HUES48 (cell line): ENCODE measurements around the gene CCDC124.

Experiments used
- H3K27ac ChIP-seq: one replicate; pipeline ENCODE4 v1.7.0; 2013; ENCODE audit warnings: low read depth, low read length, inconsistent platforms
- H3K27me3 ChIP-seq: 2 replicates; pipeline ENCODE4 v1.6.1; 2013; ENCODE audit warnings: mild to moderate bottlenecking, low read length; ENCODE audit not compliant: control insufficient read depth, insufficient read depth
- H3K36me3 ChIP-seq: 2 replicates; pipeline ENCODE4 v1.6.1; 2013; ENCODE audit warnings: low read length; ENCODE audit not compliant: control insufficient read depth, insufficient read depth
- H3K4me1 ChIP-seq: 2 replicates; pipeline ENCODE4 v1.6.1; 2013; ENCODE audit warnings: mild to moderate bottlenecking, low read length; ENCODE audit not compliant: control insufficient read depth, insufficient read depth
- H3K4me3 ChIP-seq: 2 replicates; pipeline ENCODE4 v1.5.1; 2013; ENCODE audit warnings: mild to moderate bottlenecking, low read depth, low read length
- H3K9ac ChIP-seq: 2 replicates; pipeline ENCODE4 v1.6.1; 2013; ENCODE audit warnings: mild to moderate bottlenecking, low read depth, low read length, moderate library complexity
- H3K9me3 ChIP-seq: 2 replicates; pipeline ENCODE4 v1.6.1; 2013; ENCODE audit warnings: low read length; ENCODE audit not compliant: control insufficient read depth, insufficient read depth

Gene CCDC124

DNA sequence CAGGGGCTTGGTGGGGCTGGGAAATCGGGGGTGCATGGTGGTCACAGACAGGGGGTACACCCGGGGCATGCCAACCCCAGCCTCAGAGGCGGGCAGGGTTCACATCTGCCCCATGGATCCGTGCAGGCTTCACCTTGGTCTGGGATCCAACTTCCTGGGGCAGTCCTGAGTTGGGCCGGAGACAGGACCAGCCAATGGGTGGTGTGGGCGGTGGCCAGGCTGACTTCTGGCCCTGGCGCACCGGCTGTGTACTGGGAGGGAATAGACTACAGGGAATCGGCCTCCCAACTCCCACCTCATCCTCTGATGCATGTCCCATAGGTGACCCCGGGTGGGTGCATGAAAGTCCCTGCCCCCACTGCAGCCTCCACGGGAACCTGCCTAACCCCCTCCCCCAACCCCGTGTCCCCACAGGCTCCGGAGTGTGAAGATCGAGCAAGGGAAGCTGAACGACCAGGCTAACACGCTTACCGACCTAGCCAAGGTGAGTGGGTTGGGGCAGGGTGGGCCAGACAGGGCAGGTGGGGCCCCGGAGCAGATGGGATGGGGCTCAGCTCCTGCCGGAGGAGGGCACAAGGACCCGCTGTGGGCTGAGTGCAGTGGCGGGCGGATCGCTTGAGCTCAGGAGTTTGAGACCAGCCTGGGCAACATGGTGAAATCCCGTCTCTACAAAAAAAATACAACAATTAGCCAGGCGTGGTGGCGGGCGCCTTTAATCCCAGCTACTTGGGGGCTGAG lies 60.4 kb downstream of the CCDC124 start:
- no peak overlapping the region for H3K4me3 ChIP-seq
- H3K27me3 ChIP-seq = no peaks in the 10 kb centered on the region
- H3K9ac ChIP-seq = no peak overlapping the region
- no peaks in the 10 kb centered on the region for H3K36me3 ChIP-seq
- no peaks in the 10 kb centered on the region for H3K9me3 ChIP-seq
- H3K27ac ChIP-seq = no peak overlapping the region
- peaks cover 3% of the 10 kb centered on the region; the same call in 1 of the 2 replicates for H3K4me1 ChIP-seq
